HepG2 (cell line): ENCODE data around the gene PCSK7.

Experiments
- ERF ChIP-seq: IDR thresholded peaks from 2 replicates; pipeline ENCODE4 v1.6.1; 2018; ENCODE audit warnings: missing biosample characterization, missing genetic modification reagents
- GABPA ChIP-seq, 2 experiments: IDR thresholded peaks; 2 replicates each; pipeline ENCODE4 v1.6.1; 2011 to 2016; ENCODE audit warnings: low read depth in 2 of 2, low read length in 1 of 2, missing biosample characterization in 1 of 2, missing genetic modification characterization in 1 of 2
- TBP ChIP-seq: sonication (generic); formaldehyde crosslinking; IDR thresholded peaks from 2 replicates; pipeline ENCODE4 v1.5.0; 2020; ENCODE audit warnings: missing genetic modification reagents
- ZNF274 ChIP-seq: sonication (generic); formaldehyde crosslinking; IDR thresholded peaks from 2 replicates; pipeline ENCODE4 v1.5.1; 2020; ENCODE audit warnings: mild to moderate bottlenecking, missing genetic modification reagents
- TF ChIP-seq, protein P1 (sequence below): sonication (generic); formaldehyde crosslinking; IDR thresholded peaks from 2 replicates; pipeline ENCODE4 v1.5.0; 2020; ENCODE audit warnings: mild to moderate bottlenecking, missing genetic modification reagents, moderate library complexity

DNA sequence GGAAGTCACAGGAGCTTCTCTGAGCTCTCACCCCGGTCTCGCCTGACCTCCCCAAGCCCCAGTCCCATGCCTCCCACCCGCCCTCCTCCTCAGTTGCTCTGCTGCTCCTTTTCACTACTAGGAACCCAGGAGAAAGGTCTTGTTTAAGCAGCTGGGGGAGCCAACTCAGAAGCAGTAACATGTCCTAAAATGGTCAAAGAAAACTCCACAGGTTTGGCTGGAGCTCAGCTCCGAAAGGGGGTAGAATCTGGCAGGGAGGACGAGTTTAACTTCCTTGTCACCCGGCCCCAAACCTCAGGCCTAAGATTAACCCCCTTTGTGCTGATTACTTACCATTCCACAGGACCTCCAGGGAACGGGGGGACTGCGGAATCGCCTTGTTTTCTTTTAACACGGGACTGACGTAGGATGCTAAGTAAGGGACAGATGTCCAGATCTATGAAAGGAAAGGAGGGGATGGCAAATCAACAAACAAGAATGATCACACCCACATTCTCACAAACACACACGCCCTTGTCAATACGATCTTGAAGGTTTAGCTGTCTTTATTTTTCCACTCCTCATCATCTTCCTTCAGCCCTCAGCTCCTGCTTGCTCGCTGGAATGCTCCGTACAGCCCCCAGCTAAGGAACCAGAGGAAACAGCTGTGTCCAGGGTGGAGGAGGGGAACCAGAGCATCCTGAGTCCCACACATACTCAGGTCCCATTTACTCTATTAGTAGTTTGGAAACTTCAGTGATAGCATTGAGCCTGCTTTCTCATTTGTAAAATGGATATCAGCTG is 13.5 kb downstream of the PCSK7 start:
- TF ChIP-seq ERF (CRISPR knock-in tag) (no peak), ZNF274 (CRISPR knock-in tag) (no peak), GABPA (IDR thresholded peaks at IDR 0.05; ENCODE audit: low read depth, low read length) (no peak), GABPA (CRISPR knock-in tag; IDR thresholded peaks at IDR 0.05; ENCODE audit: low read depth) (no peak), TBP (CRISPR knock-in tag) (no peak)
- TF ChIP-seq, protein P1, sequence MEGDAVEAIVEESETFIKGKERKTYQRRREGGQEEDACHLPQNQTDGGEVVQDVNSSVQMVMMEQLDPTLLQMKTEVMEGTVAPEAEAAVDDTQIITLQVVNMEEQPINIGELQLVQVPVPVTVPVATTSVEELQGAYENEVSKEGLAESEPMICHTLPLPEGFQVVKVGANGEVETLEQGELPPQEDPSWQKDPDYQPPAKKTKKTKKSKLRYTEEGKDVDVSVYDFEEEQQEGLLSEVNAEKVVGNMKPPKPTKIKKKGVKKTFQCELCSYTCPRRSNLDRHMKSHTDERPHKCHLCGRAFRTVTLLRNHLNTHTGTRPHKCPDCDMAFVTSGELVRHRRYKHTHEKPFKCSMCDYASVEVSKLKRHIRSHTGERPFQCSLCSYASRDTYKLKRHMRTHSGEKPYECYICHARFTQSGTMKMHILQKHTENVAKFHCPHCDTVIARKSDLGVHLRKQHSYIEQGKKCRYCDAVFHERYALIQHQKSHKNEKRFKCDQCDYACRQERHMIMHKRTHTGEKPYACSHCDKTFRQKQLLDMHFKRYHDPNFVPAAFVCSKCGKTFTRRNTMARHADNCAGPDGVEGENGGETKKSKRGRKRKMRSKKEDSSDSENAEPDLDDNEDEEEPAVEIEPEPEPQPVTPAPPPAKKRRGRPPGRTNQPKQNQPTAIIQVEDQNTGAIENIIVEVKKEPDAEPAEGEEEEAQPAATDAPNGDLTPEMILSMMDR (CRISPR knock-in tag) = no peak
